DMS53 treated with DMSO at 0.1 percent for 48 hours (cell line): ENCODE results near the gene UQCRHL.
"Not testable (repeated sequence)": the region's sequence is repeated elsewhere in the genome, so short reads cannot be mapped to it uniquely, and the experiment has no call there.

Experiments
- DNase-seq: peaks from one replicate; lab custom pipeline; 2025; ENCODE audit not compliant: unreplicated experiment; lab: John Stamatoyannopoulos, UW

Gene UQCRHL

GRCh38 chr1:15835741-15836510 lies 28.5 kb upstream of the UQCRHL start:
- peak; percentile 98 for DNase-seq

DNA sequence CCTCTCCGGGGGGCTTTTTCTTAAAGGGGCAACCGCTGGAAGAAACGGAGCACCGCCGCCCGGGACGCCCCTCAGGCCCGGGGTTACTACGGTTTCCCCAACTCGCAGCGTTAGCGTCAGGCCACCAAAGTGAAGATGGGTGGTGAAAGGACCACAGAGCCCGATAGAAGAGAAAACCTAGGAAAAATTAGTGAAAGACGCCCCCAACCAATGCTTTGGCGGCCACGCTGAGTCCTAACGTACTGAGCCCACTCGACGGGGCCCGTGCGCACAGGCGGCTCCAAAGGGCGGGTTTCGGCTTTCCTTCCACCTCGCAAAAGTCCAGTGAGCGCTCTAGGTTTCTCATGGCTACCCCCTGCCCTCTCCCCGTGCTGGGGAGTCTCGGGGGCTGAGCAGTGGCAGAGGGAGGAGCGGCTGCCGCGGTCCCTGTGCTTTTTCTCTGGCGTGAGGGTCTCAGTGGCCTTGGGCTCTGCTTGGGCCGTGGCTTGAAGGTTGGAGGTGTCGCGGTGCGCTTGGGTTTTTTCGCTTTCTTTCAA lies 27.8 kb upstream of the UQCRHL start:
- no peak for DNase-seq

DNA sequence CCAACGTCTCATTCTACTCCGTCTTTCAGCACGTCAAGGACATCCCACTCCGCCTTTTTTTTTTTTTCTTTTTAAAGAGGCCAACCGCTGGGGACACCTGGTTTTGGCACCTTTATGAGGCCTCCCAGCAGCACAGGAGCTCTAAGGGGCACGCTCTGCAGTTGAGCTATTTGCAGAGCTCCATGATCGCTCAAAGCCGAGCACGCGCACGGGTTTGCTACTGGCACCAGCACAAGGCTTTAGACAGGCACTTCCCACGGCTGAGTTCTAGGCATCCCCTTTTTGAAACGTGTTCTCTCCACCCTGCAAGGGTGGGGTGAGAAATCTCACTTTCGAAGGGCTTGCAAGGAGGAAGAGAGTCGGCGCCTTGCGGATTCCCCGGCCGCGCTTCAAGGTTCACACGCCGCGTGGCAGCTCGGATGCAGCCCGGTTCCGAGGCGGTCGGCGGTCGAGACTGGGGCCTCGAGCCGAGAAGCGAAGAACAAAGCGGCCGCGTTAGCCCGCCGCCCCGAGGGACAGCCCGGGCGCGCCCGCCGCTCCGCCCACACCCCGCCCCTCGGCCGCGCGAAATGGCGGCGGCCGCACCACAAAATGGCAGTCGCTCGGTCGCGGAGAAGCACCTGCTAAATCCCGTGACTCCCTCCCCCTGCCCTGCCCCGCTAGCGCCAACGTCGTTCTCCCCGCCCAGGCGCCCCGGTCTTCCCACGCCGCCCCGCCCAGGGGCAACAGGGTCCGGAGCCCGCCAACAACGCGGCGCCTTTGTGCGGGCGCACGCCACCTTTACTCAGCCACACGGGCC lies 27.2 kb upstream of the UQCRHL start:
- peak; percentile 84 for DNase-seq

GRCh38 chr1:15833842-15834405 lies 26.5 kb upstream of the UQCRHL start:
- DNase-seq, result no peak

DNA sequence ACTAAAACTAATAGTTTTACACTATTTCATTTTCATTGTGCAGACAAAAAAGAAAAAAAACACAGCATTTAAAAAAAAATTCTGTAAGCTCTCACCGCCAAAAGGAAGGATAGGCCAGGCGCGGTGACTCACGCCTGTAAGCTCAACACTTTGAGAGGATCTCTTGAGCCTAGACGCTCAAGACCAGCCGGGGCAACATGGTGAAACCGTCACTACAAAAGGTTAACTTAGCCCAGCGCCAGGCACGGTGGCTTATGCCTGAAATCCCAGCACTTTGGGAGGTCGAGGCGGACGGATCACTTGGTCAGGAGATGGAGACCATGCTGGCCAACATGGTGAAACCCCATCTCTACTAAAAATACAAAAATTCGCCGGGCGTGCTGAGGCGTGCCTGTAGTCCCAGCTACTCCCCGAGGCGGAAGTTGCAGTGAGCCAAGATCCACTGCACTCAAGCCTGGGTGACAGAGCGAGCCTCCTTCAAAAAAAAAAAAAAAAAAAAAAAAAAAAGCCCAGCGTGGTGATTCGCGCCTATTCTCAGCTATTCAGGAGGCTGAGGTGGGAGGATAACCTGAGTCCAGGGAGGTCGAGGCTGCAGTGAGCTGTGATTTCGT lies 25.7 kb upstream of the UQCRHL start:
- DNase-seq, result peak; percentile 61

DNA sequence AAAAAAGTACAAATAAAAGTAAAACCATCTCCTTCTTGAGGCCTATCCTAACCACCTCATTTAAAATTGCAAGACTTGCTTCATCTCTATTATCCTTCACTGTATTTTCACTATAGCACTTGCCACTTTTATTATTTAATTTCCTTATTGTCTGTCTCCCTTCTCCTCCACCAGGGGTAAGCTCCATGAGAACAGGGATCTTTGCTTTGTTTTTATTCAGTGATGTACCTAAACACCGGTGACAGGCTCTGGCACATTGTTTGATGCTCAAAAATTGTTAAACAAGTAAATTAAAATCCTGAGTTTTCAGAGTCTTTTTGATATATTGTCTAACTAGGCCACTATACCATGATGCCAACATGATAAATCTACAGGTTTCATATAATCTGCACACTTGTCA lies 22.8 kb upstream of the UQCRHL start:
- no peak for DNase-seq

GRCh38 chr1:15828931-15829330 lies 21.5 kb upstream of the UQCRHL start:
- not testable (repeated sequence) for DNase-seq

GRCh38 chr1:15827567-15827966 lies 20.1 kb upstream of the UQCRHL start:
- not testable (repeated sequence) for DNase-seq

GRCh38 chr1:15826810-15827507 lies 19.5 kb upstream of the UQCRHL start:
- DNase-seq, result no peak

GRCh38 chr1:15825800-15826199 lies 18.4 kb upstream of the UQCRHL start:
- no peak for DNase-seq

DNA sequence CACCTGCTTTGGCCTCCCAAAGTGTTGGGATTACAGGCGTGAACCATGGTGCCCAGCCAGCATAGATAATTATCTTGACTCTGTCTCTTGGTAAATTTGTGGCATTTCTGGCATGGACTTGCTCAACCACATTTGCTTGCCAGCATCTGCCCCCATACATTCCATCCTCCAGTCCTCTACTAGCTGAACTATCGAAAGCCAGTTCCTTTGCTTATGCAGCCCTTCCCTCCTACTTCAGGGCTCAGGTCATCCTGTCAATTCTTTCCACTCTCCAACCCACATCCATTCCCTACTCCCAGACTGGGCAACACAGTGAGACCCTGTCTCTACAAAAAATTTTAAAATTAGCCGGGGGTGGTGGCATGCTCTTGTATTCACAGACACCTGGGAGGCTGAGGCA lies 13.0 kb upstream of the UQCRHL start:
- DNase-seq, result no peak

GRCh38 chr1:15816674-15817073 lies 9.2 kb upstream of the UQCRHL start:
- DNase-seq, result no peak

GRCh38 chr1:15810073-15810472 lies 2.6 kb upstream of the UQCRHL start:
- DNase-seq, result no peak

DNA sequence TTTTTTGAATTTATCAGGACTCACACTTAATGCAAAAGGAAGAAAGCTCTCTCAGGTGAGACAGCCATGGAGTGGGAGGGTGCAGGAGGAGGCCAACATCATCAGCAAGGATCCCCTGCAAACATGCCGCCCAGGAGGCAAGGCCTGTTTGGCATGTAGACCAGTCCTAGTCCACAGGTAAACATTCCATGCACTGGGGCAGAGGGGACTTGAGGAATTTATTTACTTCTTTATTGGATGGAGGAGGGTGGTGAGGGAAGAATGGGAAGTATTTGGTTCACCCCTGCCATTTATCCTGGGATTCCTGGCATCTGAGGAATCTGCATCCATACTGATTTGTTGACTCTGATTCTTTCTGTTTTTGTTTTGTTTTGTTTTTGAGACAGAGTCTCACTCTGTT lies 1.5 kb upstream of the UQCRHL start:
- no peak for DNase-seq

DNA sequence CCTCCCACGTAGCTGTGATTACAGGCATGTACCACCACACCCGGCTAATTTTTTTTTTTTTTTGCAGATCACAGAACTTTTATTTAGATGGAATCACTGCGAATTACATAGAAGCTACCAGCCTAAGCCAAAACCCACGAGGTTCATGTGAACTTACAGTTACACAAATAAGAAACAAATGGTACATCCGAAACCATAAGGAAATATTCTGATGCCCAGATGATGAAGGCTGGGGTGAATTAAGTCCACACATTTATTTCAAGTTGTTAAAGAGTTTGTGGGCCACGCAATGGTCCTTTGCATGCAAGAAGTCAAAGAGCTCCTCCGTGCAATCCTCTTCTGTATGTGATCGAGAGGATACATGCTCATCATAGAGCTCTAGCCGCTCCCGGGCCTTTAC lies 328 bp downstream of the UQCRHL start:
- no peak for DNase-seq

- DNase-seq, result no peak
Observed at GRCh38 chr1:15804060-15804459, 3.4 kb downstream of the UQCRHL start.

- DNase-seq, result no peak
Observed at GRCh38 chr1:15803380-15803779, 4.1 kb downstream of the UQCRHL start.

- no peak for DNase-seq
Observed at GRCh38 chr1:15802234-15802965, 5.0 kb downstream of the UQCRHL start.

- DNase-seq, result peak; percentile 84
Observed at GRCh38 chr1:15799928-15800835, 7.3 kb downstream of the UQCRHL start.
